A549 (cell line): ENCODE results near the gene PTPN14. TPM values are rescaled to one million over a fixed set of nuclear protein-coding genes. Genes with fewer than 3 reads are reported as not detected.

Source experiments
- ATAC-seq, 2 experiments: fragments of 200-7000 bp in 1 of 2; fragments of >200 bp in 1 of 2; cut with Nextera tagmentation in 1 of 2; cut with Tn5 transposase in 1 of 2; 3 replicates each; pipeline versions ENCODE4 v1.8.0 to v1.9.1; 2018 to 2020; ENCODE audit warnings: mild to moderate bottlenecking in 1 of 2, moderate library complexity in 1 of 2
- CTCF ChIA-PET: fragments of 300-600 bp; sonication (Branson Sonifier 250); formaldehyde crosslinking; extraction: SDS; loops from one replicate; lab custom pipeline; 2021; ENCODE audit warnings: antibody characterized with exemption, inconsistent platforms; lab: Yijun Ruan, JAX
- POLR2A ChIA-PET: fragments of 350-600 bp; formaldehyde crosslinking; extraction: SDS; loops from one replicate; lab custom pipeline; 2021; ENCODE audit warnings: antibody characterized with exemption, inconsistent platforms; lab: Yijun Ruan, JAX
- DNase-seq, 2 experiments: peaks; one replicate each; pipeline versions ENCODE4 v3.0.0 to v3.0.0-alpha.2; 2011 to 2016; ENCODE audit warnings: low read depth in 1 of 2, low spot score in 1 of 2
- FAIRE-seq: peaks from 2 replicates; lab custom pipeline; 2011; peaks lifted over from hg19 to GRCh38; lab: Jason Lieb, UNC
- H3K27ac ChIP-seq, 2 experiments: fragments of >200 bp; sonication (Bioruptor Twin); formaldehyde crosslinking; 3 replicates each; pipeline ENCODE4 v1.5.1; 2016 to 2017
- H3K4me1 ChIP-seq: fragments of >200 bp; sonication (Bioruptor Twin); formaldehyde crosslinking; 3 replicates; pipeline ENCODE4 v1.6.1; 2016
- H3K4me2 ChIP-seq: fragments of >200 bp; sonication (Bioruptor Twin); formaldehyde crosslinking; 3 replicates; pipeline ENCODE4 v1.6.1; 2016
- H3K4me3 ChIP-seq: fragments of >200 bp; sonication (Bioruptor Twin); formaldehyde crosslinking; 3 replicates; pipeline ENCODE4 v1.5.1; 2016
- H3K9me3 ChIP-seq: fragments of >200 bp; sonication (Bioruptor Twin); formaldehyde crosslinking; 3 replicates; pipeline ENCODE4 v1.6.1; 2016
- CBX2 ChIP-seq: fragments of 200-600 bp; sonication (generic); IDR thresholded peaks from 2 replicates; pipeline ENCODE4 v1.6.1; 2016; ENCODE audit warnings: low read depth, mild to moderate bottlenecking, borderline replicate concordance
- CBX8 ChIP-seq: fragments of 200-600 bp; sonication (generic); IDR thresholded peaks from 2 replicates; pipeline ENCODE4 v1.6.1; 2016
- CHD2 ChIP-seq: fragments of 150-350 bp; IDR thresholded peaks from 2 replicates; pipeline ENCODE4 v1.6.1; 2014; ENCODE audit warnings: low read length; ENCODE audit not compliant: partially characterized antibody
- CHD4 ChIP-seq: fragments of 200-600 bp; sonication (generic); IDR thresholded peaks from 2 replicates; pipeline ENCODE4 v1.6.1; 2016; ENCODE audit warnings: antibody characterized with exemption, mild to moderate bottlenecking, borderline replicate concordance
- CTCF ChIP-seq: fragments of >200 bp; sonication (Bioruptor Twin); formaldehyde crosslinking; IDR thresholded peaks from 3 replicates; pipeline ENCODE4 v1.5.1; 2016
- EP300 ChIP-seq, 2 experiments: fragments of >200 bp; sonication (Bioruptor Twin); formaldehyde crosslinking; IDR thresholded peaks; 2 replicates in 1 of 2; 3 replicates in 1 of 2; pipeline ENCODE4 v1.6.1; 2016 to 2017
- FOSB ChIP-seq: fragments of 250-450 bp; sonication (Bioruptor Pico); IDR thresholded peaks from 2 replicates; pipeline ENCODE4 v1.5.0; 2020; ENCODE audit warnings: mild to moderate bottlenecking, moderate library complexity
- FOSL2 ChIP-seq, 2 experiments: fragments of 450-650 bp in 1 of 2; fragments of >200 bp in 1 of 2; sonication (Bioruptor Twin) in 1 of 2; formaldehyde crosslinking; IDR thresholded peaks; 2 replicates each; pipeline versions ENCODE4 v1.5.0 to v1.6.1; 2016 to 2020; ENCODE audit warnings: mild to moderate bottlenecking in 1 of 2, moderate library complexity in 1 of 2
- FOXS1 ChIP-seq: fragments of 250-450 bp; sonication (Bioruptor Pico); IDR thresholded peaks from 2 replicates; pipeline ENCODE4 v1.5.0; 2020; ENCODE audit warnings: mild to moderate bottlenecking, moderate library complexity
- HMGXB4 ChIP-seq: fragments of 250-450 bp; sonication (Bioruptor Pico); IDR thresholded peaks from 2 replicates; pipeline ENCODE4 v1.5.0; 2021; ENCODE audit warnings: mild to moderate bottlenecking, moderate library complexity, borderline replicate concordance
- HOXA7 ChIP-seq: fragments of 250-450 bp; sonication (Bioruptor Pico); IDR thresholded peaks from 2 replicates; pipeline ENCODE4 v1.5.0; 2020; ENCODE audit warnings: mild to moderate bottlenecking, moderate library complexity
- KDM1A ChIP-seq: fragments of 200-600 bp; sonication (generic); IDR thresholded peaks from 2 replicates; pipeline ENCODE4 v1.6.1; 2016; ENCODE audit warnings: low read depth, mild to moderate bottlenecking
- MAFK ChIP-seq: fragments of 450-650 bp; IDR thresholded peaks from 2 replicates; pipeline ENCODE4 v1.6.1; 2014; ENCODE audit not compliant: partially characterized antibody
- MAZ ChIP-seq: fragments of 150-350 bp; IDR thresholded peaks from 2 replicates; pipeline ENCODE4 v1.6.1; 2014; ENCODE audit warnings: antibody characterized with exemption, low read depth, low read length, borderline replicate concordance
- NR3C1 ChIP-seq: fragments of >200 bp; sonication (Bioruptor Twin); formaldehyde crosslinking; IDR thresholded peaks from 3 replicates; pipeline ENCODE4 v1.6.1; 2017
- POLR2AphosphoS2 ChIP-seq: conservative IDR thresholded peaks from 2 replicates; pipeline ENCODE4 v1.6.1; 2012; ENCODE audit warnings: low read length, improper control_type of control experiment, inconsistent platforms
- RCOR1 ChIP-seq: fragments of 150-350 bp; IDR thresholded peaks from 2 replicates; pipeline ENCODE4 v1.6.1; 2014; ENCODE audit warnings: antibody characterized with exemption, low read length, low read depth
- RFX5 ChIP-seq: fragments of 450-650 bp; IDR thresholded peaks from 2 replicates; pipeline ENCODE4 v1.7.1; 2014; ENCODE audit warnings: antibody characterized with exemption, mild to moderate bottlenecking, moderate library complexity
- SMC3 ChIP-seq: fragments of >200 bp; sonication (Bioruptor Twin); formaldehyde crosslinking; IDR thresholded peaks from 3 replicates; pipeline ENCODE4 v1.6.1; 2018; ENCODE audit warnings: inconsistent platforms
- SREBF2 ChIP-seq: fragments of 450-650 bp; IDR thresholded peaks from 2 replicates; pipeline ENCODE4 v1.6.1; 2014; ENCODE audit warnings: mild to moderate bottlenecking, moderate library complexity
- ZNF302 ChIP-seq: fragments of 250-450 bp; sonication (Bioruptor Pico); IDR thresholded peaks from 2 replicates; pipeline ENCODE4 v1.9.0; 2021; ENCODE audit warnings: inconsistent platforms, mild to moderate bottlenecking, moderate library complexity
- WGBS: methylation state at CpG from one replicate; pipeline ENCODE4 v1.1.6; 2017; ENCODE audit errors: missing lambda C conversion rate; 5-methylcytosine and 5-hydroxymethylcytosine counted together
- polyA plus RNA-seq, 4 experiments: library from polyadenylated mRNA; depleted of rRNA in 3 of 4; stranded (reverse); fragments of >200 nt; fragmentation: RNase III in 1 of 4; extraction: RNeasy Plus Mini Kit Qiagen cat#74134 plus additional on column Dnase treatment in 1 of 4; gene quantifications; 2 replicates in 3 of 4; 3 replicates in 1 of 4; pipeline ENCODE4 v1.2.3, GENCODE V29; 2011 to 2017
- TF ChIP-seq, protein P1 (sequence below): IDR thresholded peaks from 2 replicates; pipeline ENCODE4 v1.6.1; 2012
- TF ChIP-seq, protein P2 (sequence below): fragments of 450-650 bp; IDR thresholded peaks from 2 replicates; pipeline ENCODE4 v1.6.1; 2014; ENCODE audit warnings: antibody characterized with exemption

The PTPN14 gene
- polyA plus RNA-seq, 2 of the 4 experiments (the other 2 are of a cell fraction): 9.2 to 10.0 TPM

DNA sequence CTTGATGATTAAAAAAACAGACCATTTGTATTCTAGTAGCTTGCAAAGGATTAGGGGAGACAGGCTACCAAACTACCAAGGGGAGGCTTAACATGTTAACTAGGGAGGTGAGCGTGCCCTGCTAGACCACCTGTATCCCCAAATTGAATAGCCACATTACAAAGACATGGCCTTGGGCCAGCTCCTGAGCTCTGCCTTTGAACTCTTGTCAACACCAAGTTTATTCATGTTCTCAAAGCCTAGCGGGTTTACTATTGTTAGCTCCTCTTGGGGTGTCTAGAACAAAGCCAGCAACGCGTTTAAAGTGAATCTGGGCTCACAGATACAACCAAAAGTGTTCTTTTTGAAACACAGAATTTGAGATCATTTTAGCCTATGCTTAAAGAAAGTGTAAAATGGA lies 234.1 kb downstream of the PTPN14 start (continued):
- TF ChIP-seq, protein P1, sequence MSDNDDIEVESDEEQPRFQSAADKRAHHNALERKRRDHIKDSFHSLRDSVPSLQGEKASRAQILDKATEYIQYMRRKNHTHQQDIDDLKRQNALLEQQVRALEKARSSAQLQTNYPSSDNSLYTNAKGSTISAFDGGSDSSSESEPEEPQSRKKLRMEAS: no peak
- TF ChIP-seq POLR2AphosphoS2 (no peak), RFX5 (no peak)

DNA sequence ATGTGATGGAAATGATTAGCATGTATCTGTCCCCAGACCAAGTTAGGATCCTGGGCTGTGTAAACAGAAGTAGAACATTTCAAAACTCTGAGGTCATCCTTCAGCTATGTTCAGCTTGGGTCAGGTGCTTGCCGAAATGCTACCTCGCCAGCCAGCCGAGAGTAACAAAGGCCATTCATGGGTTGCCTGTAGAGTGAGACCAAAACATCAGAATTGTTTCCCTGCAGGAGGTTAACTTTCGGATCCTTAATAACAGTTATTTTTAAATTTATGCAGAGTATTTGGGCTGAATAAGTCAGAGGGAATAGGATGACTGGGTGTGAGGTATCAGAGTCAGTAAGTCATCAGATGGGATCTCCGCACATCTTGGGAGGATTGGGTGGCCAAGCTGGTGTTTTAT lies 234.8 kb downstream of the PTPN14 start:
- no peak for DNase-seq
- H3K4me2 ChIP-seq: no peak overlapping the region
- 80% methylated on average over 5 of the region's 5 CpGs for WGBS
- H3K27ac ChIP-seq: no peak overlapping the region
- ChIA-PET CTCF (interaction anchor here (0.6 to 7.4 kb wide), 6 partner anchors 14 to 619 kb away, joined by 3 to 98 read pairs (median 11); no protein-coding TSS in a partner anchor), POLR2A (no interaction called here)
- H3K4me3 ChIP-seq: no peak overlapping the region
- ATAC-seq: no peak
- peaks cover 8% of the 10 kb centered on the region; the same call in 2 of the 3 replicates for H3K4me1 ChIP-seq
- TF ChIP-seq EP300 (IDR thresholded peaks at IDR 0.05) (no peak), KDM1A (no peak), POLR2AphosphoS2 (no peak), NR3C1 (no peak), FOSB (CRISPR knock-in tag) (no peak), FOSL2 (IDR thresholded peaks at IDR 0.05) (no peak), FOSL2 (CRISPR knock-in tag; IDR thresholded peaks at IDR 0.05) (no peak), HOXA7 (no peak), HMGXB4 (CRISPR knock-in tag) (no peak), SREBF2 (no peak), RCOR1 (no peak), MAZ (no peak), MAFK (no peak), FOXS1 (CRISPR knock-in tag) (no peak), CBX8 (no peak)
- TF ChIP-seq, protein P2, sequence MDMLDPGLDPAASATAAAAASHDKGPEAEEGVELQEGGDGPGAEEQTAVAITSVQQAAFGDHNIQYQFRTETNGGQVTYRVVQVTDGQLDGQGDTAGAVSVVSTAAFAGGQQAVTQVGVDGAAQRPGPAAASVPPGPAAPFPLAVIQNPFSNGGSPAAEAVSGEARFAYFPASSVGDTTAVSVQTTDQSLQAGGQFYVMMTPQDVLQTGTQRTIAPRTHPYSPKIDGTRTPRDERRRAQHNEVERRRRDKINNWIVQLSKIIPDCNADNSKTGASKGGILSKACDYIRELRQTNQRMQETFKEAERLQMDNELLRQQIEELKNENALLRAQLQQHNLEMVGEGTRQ: no peak
- no peak for FAIRE-seq
- H3K9me3 ChIP-seq: no peaks in the 10 kb centered on the region

DNA sequence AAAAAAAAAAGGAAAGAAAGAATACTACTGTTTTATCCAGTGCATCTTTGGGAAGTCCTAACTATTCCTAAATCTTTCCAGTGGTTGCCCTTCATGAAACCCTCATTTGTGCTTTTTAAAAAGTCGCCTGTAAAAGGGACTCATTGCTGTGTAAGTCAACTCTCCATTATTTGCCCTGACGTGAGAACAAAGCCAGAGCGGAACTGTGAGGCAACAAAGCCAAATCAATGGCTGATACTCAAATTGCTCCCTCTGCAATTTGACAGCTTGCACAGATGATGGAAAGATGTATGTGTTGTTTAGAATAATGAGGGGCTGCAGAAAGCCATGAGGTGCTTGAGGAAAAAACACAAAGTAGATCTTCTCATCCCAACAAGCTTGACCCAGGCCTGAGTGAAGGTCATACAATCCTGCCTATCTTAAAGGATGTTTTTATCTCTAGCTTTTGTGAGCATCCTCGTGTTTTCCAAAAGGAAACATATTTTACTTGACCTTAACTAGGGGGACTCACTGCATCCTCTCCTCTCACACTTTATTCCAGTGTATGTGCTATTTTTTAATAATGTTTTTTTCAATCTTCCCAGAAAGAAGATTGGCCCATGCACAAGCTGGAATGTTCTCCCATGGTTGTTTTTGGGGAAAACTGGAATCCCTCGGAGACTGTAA lies 237.1 kb downstream of the PTPN14 start:
- no peak for DNase-seq
- Histone ChIP-seq H3K4me2 (no peak overlapping the region), H3K4me1 (peaks cover 8% of the 10 kb centered on the region; the same call in 2 of the 3 replicates), H3K9me3 (no peaks in the 10 kb centered on the region), H3K27ac (no peak overlapping the region), H3K4me3 (no peak overlapping the region)
- no peak for ATAC-seq
- CTCF ChIA-PET: interaction anchor here (0.6 to 5.1 kb wide), 9 partner anchors 11 to 288 kb away, joined by 3 to 29 read pairs (median 4); partner anchors contain the start of gene CENPF
- TF ChIP-seq CBX8: no peak
- TF ChIP-seq CBX2: no peak
- no peak for TF ChIP-seq CHD2
- no peak for TF ChIP-seq CTCF
- no peak for TF ChIP-seq KDM1A
- TF ChIP-seq ZNF302: no peak
- TF ChIP-seq SMC3: no peak
- TF ChIP-seq CHD4: no peak
- TF ChIP-seq, protein P1: no peak
- no peak for TF ChIP-seq FOSB (CRISPR knock-in tag)
- TF ChIP-seq, all 56 proteins: peak for 0
- 83% methylated on average over 5 of the region's 5 CpGs for WGBS
- FAIRE-seq: no peak
- POLR2A ChIA-PET: no interaction called here
